PC-9 (cell line): ENCODE measurements around the gene SLC22A2.
"Not testable (repeated sequence)": the region's sequence is repeated elsewhere in the genome, so short reads cannot be mapped to it uniquely, and the experiment has no call there.

Experiments used
- CTCF ChIP-seq: fragments of 200-600 bp; sonication (generic); conservative IDR thresholded peaks from 2 replicates; pipeline ENCODE4 v1.6.1; 2017; ENCODE audit warnings: mixed run types, antibody characterized with exemption, mild to moderate bottlenecking, moderate library complexity
- EZH2 ChIP-seq: fragments of 200-600 bp; sonication (generic); IDR thresholded peaks from 2 replicates; pipeline ENCODE4 v1.8.0; 2017; ENCODE audit warnings: antibody characterized with exemption, low read depth

GRCh38 chr6:160236235-160236872, 22.3 kb downstream of the SLC22A2 start:
- TF ChIP-seq EZH2, CTCF: not testable (repeated sequence)
